GM19452 (cell line): ENCODE data around the gene PSEN1.

Experiments used
- ATAC-seq: cut with Tn5 transposase; IDR thresholded peaks from one replicate; pipeline ENCODE4 v1.9.1; 2021; ENCODE audit not compliant: unreplicated experiment

PSEN1 gene

DNA sequence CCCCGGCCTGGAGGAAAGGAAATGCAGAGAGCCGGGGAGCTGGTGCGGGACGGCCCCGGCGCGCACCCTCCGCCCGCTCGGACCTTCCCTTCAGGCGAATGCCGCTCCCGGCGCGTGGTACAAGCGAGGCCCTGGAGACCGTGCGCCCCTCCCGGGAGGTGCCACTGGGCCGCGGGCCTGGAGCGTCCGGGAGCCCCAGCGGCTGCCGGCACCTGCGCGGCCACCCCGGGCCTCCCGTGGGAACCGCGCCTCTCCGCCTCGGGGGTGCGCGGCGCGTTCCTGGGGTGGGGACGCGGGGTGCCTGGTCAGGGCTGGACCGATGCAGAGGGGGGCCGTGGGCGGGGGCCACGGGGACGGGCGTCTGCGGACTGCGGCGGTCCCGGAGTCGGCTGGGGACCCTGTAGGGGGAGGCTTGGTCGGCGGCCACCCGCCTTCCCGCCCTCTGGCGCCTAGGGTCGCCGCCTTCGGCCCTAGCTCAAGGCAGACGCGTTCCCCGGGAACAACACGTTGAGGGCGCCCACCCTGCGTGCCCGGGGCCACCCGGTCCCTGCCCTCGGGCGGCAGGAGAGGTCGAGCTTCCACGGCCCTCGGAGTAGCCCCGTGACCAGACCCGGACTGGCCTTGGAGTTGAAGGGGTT lies 101.6 kb downstream of the PSEN1 start:
- no peak for ATAC-seq

DNA sequence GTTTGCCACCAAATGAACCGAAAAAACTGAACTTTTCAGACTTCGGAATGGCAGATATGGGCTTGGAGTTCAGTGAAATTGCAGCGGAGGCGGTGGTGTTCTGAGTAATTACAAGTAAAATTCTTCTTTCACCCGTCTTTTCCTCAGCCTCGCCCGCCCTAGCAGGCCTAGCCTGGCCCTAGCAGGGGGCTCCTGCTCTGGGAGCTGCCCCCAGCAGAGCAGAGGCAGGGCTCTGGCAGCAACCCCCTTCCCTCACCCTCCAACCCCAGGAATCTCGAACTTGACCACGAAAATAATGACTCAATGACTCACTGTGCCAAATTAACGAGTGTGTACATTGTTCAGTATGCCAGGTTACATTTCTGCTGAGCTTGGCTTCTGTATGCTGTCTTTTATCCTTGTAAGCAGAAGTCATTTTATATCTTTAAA lies 102.1 kb downstream of the PSEN1 start:
- ATAC-seq = no peak

DNA sequence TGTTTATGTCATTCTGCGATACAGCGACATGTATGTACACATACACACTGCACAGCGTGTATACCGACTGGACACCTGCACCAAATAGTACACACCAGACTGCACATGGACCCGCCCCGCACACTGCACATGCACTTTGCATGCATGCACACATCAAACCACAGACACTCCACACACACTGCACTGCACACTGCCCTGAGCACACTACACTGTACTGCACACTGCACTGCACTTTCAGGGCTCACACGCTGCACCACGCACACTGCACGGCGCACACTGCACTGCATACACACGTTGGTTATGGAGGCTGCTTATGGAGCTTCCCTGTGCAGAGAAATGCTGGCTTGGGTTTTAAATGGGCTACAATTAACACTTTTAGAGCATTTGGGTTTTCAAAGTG lies 102.6 kb downstream of the PSEN1 start:
- no peak for ATAC-seq

DNA sequence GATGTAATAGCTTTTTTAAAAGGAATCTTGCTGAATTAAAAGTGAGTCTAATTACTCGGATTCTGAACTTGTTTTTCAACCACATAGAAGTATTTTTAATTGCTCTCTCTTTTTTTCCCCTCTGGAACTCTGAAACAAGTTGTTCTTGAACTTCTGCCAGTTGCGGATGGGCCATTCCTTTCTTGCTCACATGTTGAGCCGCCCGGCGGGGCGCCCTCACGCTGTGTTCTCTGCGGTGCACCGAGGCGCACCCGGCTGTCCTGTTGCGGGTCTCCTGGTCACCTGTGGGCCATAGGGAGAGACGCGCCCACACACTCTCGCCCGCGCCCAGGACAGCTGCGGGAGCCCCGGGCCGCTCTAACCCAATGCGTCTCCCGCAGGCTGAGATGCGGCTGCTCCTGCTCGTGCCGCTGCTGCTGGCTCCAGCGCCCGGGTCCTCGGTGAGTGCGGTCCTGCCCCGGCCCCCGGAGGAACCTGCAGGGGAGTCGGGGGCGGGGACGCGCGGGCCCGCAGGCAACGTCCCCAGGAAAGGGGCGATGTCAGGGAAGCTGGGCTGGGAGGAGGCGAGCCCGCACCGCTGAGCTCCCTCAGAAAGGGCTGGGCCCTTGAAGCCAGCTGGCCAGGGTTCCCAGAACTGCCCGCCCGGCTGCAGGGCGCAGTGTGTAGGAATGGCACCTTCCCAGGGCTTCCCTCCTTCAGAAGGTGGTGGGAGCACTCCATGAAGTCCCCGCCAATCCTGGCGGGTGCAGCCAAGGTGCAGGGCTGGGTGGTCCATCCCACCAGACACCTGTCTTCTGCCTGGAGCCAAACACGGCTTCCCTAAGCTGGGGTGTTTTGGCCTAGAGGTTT lies 103.3 kb downstream of the PSEN1 start:
- no peak for ATAC-seq

DNA sequence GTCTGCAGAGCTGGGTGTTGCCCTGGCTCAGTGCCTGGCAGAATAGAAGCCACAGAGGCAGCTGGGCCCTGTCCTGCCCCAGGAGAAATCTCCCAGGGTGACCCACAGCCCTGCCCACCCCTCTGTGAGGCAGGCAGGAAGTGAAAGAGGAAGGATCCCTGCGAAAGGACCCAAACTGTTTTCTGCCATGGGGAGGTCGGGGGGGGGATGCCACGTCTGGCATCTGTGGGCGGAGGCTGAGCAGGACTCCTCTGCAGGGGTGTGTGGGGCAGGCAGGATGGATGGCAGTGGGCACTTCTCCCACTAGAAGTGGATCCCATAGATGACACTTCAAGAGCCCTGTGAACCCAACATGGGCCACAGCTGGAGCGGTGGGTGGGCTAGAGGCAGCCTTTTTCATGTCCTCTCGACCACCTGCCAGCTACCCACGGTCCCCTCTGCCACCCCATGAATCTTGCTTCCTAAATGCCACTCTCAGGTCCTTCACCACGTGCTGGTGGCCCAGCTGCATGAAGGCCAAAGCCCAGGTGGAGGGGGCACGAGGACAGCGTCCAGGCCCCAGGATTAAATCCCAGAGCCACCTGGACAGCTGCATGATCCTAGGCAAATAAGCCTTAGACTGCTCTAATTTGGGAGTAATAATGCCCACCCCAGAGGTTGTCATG lies 104.6 kb downstream of the PSEN1 start:
- no peak for ATAC-seq

DNA sequence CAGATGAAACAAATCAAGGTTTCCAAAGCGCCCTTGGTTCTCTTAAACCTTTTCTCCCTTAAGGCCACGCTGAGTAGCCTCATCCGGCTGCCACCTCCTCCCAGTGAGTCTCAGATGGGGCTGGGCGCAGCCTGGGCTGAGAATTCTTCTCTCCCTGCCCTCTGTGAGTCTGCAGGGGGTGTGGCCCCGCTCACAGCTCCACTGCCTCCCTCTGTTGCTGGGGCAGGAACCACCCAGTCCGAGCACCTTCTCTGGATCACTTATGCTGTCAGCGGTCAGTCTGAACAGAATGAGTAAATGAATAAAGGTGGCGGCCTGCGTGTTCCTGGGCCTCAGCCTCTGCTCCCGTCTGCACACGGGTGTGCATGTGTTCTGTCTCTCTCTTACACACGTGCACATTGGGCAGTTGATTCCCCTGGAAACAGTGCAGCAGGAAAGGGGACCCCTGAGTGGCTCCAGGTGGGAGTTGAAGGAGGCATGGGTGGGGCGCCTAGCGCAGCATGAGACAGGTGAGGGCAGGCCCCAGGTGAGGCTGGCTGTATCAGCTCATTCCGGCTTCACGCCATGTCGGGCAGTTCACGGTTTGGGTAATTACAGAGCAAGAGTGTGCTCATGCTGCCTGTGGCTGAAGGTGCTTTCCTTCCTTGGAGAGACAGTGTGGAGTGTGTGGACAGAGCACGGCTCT lies 105.3 kb downstream of the PSEN1 start:
- no peak for ATAC-seq

DNA sequence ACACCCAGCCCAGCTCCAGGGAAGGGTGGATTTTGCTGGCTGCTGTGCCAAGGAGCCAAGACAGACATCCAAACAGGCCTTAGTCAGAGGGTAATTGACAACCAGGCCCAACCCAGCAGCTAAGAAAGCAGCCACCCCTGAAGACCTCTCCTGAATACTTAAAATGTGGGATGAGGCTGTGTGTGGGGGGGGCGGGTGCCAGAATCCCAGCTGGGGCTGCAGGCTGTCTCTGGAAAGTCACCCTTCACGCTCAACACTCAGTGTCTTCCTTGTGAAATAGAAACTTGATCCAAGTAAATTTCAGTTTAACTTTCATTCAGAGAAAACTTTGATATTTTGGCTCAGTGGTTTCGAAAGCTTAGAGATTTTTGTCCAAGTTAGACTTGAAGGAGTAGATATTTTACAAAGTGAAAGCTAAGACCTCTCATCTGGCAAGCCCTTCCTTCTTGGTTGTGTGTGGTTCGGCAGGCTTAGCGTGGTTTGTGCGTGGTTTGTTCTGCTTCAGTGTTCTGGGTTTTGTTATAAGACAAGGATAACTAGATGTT lies 106.1 kb downstream of the PSEN1 start:
- ATAC-seq = no peak

DNA sequence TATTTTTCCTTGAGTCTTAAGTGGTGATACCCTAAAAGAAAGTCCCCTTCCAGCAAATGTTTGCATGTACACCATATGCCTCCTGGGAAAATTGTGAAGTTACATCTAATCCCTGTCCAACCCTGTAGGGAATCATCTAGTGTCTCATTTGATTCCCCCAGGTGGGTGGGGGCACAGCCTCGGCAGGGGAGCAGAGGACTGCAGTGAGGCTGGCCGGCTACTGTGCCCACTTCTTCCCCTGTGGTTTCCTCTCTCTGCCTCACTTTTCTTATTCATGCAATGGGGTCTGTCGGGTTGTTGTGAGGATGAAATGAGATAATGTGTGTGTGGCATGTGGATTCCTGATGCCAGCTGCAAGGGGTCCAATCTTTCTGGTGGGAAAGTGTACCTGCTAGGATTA lies 107.0 kb downstream of the PSEN1 start:
- no peak for ATAC-seq

DNA sequence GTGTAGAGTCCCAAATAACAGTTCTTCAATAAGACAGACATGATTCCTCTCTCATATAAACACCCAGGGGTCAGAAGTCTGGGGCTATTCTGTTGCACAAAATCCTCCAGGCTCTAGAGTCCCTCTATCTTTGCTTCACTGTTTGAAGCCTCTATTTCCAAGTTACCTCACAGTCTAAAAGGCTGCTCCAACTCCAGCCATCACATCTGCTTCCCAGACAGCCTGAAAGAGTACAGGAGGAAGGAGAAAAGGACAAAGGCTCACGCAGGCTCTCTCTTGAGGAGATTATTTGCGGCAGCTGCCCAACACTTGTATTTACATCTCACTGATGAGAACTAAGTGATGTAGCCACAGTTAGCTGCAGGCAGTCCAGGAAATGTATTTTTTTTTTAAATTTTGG lies 107.4 kb downstream of the PSEN1 start:
- no peak for ATAC-seq

DNA sequence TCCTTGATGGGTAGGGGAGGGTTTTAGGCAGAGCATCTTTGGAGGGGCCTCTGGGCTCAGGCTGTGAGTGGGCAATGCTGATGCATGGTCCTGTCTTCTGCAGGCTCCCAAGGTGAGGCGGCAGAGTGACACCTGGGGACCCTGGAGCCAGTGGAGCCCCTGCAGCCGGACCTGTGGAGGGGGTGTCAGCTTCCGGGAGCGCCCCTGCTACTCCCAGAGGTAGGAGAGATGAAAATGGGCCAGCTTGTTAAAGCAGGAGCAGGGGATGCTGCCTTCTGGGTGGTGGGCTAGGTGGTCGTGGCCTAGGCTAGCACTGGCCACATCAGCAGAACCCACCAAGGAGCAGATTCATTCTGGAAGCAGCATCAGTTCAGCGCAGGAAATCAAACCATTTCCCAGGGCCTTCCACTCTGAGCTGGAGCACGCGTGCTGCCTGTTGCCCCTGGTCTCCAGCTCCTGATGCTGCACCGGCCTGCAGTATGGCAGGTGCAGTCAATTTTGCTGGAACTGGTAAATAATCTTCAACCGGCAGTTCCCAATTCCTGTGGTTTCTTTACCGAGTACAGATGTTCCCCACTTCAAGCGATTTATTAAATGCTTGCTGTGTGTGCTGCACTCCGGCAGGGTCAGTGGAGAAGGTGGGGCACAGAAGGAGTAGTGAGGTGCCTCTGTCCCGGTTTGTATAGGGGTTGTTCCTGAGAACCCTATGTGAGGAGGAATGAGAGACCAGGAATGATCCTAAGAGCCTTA lies 108.4 kb downstream of the PSEN1 start:
- ATAC-seq = no peak

DNA sequence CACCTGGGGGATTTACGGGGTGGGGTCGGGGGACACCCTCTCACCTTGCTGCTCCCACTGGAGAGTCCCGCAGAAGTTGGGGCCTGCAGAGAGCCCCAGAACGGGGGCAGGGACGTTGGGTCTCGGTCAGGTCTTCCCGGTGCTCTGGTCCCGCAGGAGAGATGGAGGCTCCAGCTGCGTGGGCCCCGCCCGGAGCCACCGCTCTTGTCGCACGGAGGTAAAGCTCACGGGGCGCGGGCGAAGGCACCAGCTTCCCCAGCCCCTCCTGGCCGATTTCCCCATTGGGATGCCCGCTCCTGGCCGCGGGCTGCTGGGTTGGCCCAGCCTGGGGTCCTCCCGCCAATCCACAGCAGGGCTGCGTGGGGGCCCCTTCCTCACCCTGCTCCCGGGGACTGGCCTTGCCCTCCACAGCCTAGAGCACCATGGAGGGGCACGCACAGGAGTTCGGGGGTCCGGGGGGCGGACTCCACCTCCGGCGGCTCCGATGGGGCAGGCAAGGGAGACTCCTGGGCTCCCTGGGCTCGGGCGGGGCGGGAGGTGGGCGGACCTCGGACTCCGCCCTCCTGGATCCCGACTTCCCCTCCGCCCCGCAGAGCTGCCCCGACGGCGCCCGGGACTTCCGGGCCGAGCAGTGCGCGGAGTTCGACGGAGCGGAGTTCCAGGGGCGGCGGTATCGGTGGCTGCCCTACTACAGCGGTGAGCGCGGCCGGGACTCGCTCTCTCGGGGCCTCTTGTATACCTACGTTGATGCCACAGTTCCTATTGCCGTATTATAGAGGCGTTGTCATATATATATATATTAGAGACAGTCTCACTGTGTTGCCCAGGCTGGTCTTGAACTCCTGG lies 109.4 kb downstream of the PSEN1 start:
- peak; percentile 59 for ATAC-seq

DNA sequence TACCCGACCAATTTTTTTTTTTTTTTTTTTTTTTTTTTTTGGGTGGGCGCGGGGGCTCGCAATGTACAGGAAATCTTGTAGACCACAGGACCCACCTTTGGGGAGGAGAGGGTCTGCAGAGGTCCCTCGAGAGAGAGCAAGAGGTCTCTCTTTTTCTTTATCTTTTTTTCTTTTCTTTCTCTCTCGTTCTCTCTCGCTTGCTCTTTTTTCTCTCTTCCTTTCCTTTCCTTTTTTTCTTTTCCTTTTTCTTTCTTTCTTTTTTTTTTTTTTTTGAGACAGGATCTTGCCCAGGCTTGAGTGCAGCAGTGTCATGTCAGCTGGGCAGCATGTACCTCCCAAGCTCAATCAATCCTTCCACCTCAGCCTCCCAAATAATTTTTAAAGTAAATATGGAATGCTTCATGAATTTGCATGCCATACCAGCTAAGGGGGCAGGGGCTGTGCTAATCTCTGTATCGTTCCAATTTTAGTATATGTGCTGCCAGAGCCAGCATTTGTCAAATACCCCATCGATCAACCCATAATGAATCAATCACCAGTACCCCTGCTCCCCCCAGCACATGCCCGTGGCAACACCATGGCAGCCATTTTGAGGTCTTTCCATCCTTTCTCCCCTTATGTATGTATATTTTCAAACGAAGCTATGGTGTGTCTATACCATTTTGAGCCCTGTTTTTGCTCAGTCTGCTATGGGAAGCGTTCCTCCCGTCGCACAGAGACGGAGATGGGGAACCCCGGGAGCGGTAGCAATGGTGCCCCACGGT lies 110.3 kb downstream of the PSEN1 start:
- no peak for ATAC-seq

DNA sequence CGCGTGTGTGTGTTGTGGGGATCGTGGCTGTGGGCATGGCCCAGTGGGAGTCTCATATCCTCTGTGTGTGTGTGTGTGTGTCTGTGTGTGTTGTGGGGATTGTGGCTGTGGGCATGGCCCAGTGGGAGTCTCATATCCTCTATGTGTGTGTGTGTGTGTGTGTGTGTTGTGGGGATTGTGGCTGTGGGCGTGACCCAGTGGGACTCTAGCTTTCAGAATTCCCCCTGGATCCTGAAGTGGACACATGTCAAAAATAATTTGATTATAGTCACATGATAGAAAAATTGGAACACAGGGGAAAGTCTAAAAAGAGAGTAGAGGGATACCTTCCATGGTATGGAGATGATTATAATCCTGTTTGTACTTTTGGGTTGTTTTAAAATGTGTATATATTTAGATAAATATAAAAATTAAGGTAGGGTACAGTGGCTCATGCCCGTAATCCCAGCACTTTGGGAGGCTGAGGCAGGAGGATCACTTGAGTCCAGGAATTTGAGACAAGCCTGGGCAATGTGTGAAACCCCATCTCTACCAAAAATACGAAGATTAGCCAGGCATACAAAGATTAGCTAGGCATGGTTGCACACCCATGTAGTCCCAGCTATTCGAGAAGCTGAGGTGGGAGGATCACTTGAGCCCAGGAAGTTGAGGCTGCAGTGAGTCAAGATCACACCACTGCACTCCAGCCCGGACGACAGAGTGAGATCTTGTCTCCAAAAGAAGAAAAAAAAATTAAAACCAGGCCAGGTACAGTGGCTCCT lies 112.0 kb downstream of the PSEN1 start:
- ATAC-seq = no peak

DNA sequence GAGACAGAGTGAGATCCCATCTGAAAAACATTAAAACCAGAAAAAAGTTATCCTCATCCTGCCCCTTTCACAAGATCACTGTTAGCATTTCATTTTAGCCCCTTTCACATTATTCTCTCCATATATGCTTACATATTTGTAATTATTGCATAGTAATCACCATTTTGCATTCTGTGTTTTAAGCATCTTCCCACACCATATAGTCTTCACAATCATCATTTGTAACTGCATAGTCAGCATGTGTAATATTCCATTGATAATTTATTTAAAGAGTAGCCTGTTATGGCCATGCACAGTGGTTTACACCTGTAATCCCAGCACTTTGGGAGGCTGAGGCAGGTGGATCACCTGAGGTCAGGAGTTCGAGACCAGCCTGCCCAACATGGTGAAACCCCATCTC lies 112.8 kb downstream of the PSEN1 start:
- no peak for ATAC-seq

DNA sequence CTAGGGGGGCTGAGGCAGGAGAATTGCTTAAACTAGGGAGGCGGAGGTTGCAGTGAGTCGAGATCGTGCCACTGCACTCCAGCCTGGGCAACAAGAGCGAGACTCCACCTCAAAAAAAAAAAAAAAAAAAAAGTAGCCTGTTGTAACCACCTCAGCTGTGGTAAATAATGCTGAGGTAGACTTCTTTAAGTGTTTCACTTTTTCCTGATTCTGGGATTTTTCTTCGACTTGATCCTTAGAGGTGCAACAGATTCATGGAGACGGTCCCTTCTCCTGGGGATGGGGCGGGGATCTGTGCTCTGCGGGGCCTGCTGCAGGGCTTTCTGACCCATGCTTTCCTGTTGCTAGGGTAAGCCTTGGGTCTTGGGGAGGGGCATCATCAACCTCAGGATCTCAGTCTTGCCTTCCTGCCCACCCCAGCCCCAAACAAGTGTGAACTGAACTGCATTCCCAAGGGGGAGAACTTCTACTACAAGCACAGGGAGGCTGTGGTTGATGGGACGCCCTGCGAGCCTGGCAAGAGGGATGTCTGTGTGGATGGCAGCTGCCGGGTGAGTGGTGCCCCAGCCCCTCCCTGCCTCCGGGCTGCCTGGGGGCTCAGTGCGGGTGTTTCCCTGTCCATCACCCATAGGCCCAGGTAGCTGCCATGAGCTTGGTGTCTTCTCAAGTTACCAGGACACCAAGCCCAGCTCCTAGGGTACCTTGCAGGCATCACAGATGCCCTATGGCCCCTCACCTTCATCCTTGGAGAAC lies 113.4 kb downstream of the PSEN1 start:
- ATAC-seq = no peak

DNA sequence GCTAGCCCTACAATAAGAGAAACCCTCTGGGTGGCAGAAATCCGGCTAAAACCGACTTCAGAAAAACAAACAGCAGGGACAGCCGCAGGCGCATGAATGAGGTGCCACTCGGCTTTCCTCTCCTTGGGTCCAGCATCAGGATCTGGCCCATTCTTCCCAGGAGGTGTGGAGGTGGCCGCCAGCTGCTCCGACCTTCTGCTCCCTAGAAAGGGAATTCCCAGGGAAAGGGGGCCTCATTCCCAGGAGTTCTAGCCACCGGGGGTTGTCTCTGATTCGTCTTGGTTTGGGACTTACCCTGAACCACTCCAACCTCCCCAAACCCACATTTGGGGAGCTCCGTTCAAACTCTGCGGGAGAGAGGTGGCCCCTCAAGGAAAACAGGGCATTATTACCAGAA lies 114.0 kb downstream of the PSEN1 start:
- no peak for ATAC-seq

DNA sequence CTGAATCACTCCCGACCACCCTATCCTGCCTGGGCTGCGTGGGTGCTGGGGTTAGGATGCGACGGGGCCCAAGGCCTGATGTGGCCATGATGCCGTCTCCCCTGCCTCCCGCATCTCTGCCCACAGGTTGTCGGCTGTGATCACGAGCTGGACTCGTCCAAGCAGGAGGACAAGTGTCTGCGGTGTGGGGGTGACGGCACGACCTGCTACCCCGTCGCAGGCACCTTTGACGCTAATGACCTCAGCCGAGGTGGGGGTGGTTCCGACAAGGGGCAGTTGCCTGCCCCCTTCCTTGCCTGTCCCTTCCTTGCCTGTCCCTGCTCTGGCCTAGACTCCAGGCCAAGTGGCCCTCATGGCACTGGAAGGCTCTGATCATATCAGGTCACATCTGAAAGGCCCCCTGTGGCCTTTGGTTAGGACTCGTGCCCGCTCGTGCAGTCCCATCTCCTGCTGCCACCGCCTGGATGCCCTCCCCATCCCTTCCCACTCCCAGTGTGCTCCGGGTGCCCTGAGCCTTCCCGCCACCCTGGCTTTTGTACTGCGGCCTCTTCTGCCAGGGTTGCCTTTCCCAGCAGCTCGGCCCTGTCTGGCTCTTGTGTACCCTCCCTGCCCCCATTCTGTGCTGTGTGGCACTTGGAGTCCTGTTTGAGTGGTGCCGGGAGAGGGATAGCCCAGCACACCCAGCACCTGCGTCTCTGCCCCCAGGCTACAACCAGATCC lies 114.6 kb downstream of the PSEN1 start:
- no peak for ATAC-seq
